KMS-11 (cell line): ENCODE data around the gene MMP26.

ENCODE experiments used
- H2AFZ ChIP-seq: fragments of 200-600 bp; sonication (generic); 2 replicates; pipeline ENCODE4 v1.6.1; 2016; ENCODE audit warnings: antibody characterized with exemption, mixed run types, low read depth
- H3K27ac ChIP-seq: fragments of 200-600 bp; sonication (generic); 2 replicates; pipeline ENCODE4 v1.6.1; 2016; ENCODE audit warnings: mild to moderate bottlenecking, mixed run types
- H3K27me3 ChIP-seq: fragments of 200-600 bp; sonication (generic); 2 replicates; pipeline ENCODE4 v1.6.1; 2017; ENCODE audit warnings: mild to moderate bottlenecking, low read depth, mixed run types, moderate library complexity; ENCODE audit not compliant: insufficient read depth
- H3K36me3 ChIP-seq: fragments of 200-600 bp; sonication (generic); 2 replicates; pipeline ENCODE4 v1.6.1; 2017; ENCODE audit warnings: mild to moderate bottlenecking, mixed run types; ENCODE audit not compliant: insufficient read depth
- H3K4me1 ChIP-seq: fragments of 200-600 bp; sonication (generic); 2 replicates; pipeline ENCODE4 v1.6.1; 2016; ENCODE audit warnings: mild to moderate bottlenecking, low read depth, mixed run types; ENCODE audit not compliant: poor library complexity, severe bottlenecking
- H3K4me2 ChIP-seq: fragments of 200-600 bp; sonication (generic); 2 replicates; pipeline ENCODE4 v1.7.0; 2016; ENCODE audit warnings: mild to moderate bottlenecking, mixed run types
- H3K4me3 ChIP-seq: fragments of 200-600 bp; sonication (generic); IDR thresholded peaks from 2 replicates; pipeline ENCODE4 v1.6.1; 2017; ENCODE audit warnings: low read depth, low read length, mixed read lengths; ENCODE audit not compliant: insufficient read depth
- H3K79me2 ChIP-seq: fragments of 200-600 bp; sonication (generic); 2 replicates; pipeline ENCODE4 v1.6.1; 2016; ENCODE audit warnings: low read depth, mixed run types; ENCODE audit not compliant: insufficient read depth
- H3K9ac ChIP-seq: fragments of 200-600 bp; sonication (generic); 2 replicates; pipeline ENCODE4 v1.6.1; 2016; ENCODE audit warnings: mild to moderate bottlenecking, mixed run types
- H4K20me1 ChIP-seq: fragments of 200-600 bp; sonication (generic); 2 replicates; pipeline ENCODE4 v1.6.1; 2016; ENCODE audit warnings: mild to moderate bottlenecking, mixed run types; ENCODE audit not compliant: insufficient read depth
- TF ChIP-seq, protein P1 (sequence below): fragments of 200-600 bp; sonication (generic); conservative IDR thresholded peaks from 2 replicates; pipeline ENCODE4 v1.6.1; 2017; ENCODE audit warnings: low read depth, mild to moderate bottlenecking, antibody characterized with exemption, low read length, moderate library complexity, mixed read lengths

Gene MMP26

DNA sequence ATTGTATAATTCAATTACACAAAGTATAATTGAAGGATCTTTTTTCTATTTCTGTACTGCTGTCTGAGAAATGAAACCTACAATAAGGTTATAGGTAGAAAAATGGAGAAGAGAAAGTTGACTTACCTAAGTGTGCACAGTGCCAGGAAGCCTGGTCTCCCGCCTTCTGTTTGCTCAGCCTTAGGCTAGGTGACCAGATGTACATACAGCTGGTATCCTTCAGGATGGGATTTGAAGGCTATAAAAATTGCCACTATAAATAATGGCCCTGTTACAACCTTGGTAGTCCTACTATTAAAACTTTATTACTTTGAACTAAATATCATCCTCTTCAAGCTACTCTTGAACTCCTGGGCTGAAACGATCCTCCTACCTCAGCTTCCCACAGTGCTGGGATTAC, 26.6 kb upstream of the MMP26 start:
- no peaks in the 10 kb centered on the region for H4K20me1 ChIP-seq

DNA sequence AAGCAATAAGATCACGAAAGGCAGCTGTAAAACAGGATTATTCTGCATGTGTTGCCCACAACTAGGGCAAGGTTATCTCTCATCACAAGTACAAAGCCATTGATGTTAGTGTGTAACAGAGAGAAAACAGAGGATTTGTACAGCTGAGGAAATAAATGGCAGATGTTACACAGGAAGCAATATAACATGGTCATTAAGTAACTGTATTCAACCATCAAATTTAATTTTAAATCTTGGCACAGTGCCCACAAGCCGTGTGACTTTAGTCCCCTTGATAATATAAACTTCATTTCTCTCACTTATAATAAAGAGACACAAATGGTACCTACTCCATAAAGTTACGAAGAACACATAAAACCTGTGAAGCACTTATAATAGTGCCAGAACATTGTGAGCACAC, 24.2 kb upstream of the MMP26 start:
- no peak overlapping the region for H3K9ac ChIP-seq
- no peak overlapping the region for H3K4me2 ChIP-seq
- no peak overlapping the region for H3K4me3 ChIP-seq
- TF ChIP-seq, protein P1, sequence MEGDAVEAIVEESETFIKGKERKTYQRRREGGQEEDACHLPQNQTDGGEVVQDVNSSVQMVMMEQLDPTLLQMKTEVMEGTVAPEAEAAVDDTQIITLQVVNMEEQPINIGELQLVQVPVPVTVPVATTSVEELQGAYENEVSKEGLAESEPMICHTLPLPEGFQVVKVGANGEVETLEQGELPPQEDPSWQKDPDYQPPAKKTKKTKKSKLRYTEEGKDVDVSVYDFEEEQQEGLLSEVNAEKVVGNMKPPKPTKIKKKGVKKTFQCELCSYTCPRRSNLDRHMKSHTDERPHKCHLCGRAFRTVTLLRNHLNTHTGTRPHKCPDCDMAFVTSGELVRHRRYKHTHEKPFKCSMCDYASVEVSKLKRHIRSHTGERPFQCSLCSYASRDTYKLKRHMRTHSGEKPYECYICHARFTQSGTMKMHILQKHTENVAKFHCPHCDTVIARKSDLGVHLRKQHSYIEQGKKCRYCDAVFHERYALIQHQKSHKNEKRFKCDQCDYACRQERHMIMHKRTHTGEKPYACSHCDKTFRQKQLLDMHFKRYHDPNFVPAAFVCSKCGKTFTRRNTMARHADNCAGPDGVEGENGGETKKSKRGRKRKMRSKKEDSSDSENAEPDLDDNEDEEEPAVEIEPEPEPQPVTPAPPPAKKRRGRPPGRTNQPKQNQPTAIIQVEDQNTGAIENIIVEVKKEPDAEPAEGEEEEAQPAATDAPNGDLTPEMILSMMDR: no peak
- no peaks in the 10 kb centered on the region for H4K20me1 ChIP-seq
- no peaks in the 10 kb centered on the region for H3K27me3 ChIP-seq
- H2AFZ ChIP-seq: no peak overlapping the region
- no peaks in the 10 kb centered on the region for H3K4me1 ChIP-seq
- H3K27ac ChIP-seq: no peak overlapping the region
- H3K36me3 ChIP-seq: no peaks in the 10 kb centered on the region
- no peaks in the 10 kb centered on the region for H3K79me2 ChIP-seq

More for the DNA sequence above, 26.6 kb upstream of the MMP26 start:
- Histone ChIP-seq H3K79me2 (no peaks in the 10 kb centered on the region), H3K4me2 (no peak overlapping the region), H3K36me3 (no peaks in the 10 kb centered on the region), H3K9ac (no peak overlapping the region), H3K27ac (no peak overlapping the region), H3K4me3 (no peak overlapping the region), H3K27me3 (no peaks in the 10 kb centered on the region), H3K4me1 (no peaks in the 10 kb centered on the region), H2AFZ (no peak overlapping the region)
- TF ChIP-seq, protein P1: no peak

DNA sequence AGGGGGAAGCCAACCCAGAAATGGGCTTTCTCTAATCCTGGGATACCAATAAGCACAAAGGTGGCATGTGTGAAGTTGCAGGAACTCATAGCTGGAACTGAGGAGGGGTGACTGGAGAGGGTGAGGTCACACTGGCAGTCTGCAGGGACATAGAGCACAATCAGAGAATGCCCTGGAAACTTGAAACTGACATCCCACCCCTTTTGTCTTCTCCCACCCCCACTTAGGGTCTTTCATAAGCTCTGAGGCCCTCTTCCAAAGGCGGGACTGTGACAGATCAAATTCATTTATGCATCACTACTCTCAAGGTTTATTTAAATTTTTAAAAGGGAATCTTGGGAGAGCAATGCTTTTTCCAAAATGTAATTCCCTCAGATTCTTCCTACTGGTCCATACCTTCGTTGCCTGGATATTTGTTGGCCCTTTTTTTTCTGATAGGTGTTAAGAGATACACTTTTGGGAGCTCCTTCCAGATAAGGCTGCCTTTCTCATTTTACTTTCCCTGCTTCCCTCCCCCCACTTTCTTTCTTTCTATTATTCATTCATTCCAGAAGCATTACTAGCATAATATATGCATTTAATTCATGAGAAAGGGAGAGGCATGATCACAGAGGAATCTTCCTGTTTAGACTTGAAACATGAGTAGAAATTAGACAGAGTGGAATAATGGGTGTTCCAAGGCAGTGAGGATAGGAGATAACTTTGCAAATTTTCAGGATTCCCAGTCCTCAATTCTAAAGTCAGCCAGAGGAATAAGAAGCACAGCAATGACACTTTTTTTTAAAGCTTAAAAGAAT, 21.8 kb upstream of the MMP26 start:
- no peak overlapping the region for H2AFZ ChIP-seq
- no peaks in the 10 kb centered on the region for H4K20me1 ChIP-seq
- H3K9ac ChIP-seq: no peak overlapping the region
- H3K4me2 ChIP-seq: no peak overlapping the region
- TF ChIP-seq, protein P1: no peak
- no peaks in the 10 kb centered on the region for H3K4me1 ChIP-seq
- no peaks in the 10 kb centered on the region for H3K36me3 ChIP-seq
- H3K27me3 ChIP-seq: no peaks in the 10 kb centered on the region
- no peak overlapping the region for H3K4me3 ChIP-seq
- H3K79me2 ChIP-seq: no peaks in the 10 kb centered on the region
- no peak overlapping the region for H3K27ac ChIP-seq

DNA sequence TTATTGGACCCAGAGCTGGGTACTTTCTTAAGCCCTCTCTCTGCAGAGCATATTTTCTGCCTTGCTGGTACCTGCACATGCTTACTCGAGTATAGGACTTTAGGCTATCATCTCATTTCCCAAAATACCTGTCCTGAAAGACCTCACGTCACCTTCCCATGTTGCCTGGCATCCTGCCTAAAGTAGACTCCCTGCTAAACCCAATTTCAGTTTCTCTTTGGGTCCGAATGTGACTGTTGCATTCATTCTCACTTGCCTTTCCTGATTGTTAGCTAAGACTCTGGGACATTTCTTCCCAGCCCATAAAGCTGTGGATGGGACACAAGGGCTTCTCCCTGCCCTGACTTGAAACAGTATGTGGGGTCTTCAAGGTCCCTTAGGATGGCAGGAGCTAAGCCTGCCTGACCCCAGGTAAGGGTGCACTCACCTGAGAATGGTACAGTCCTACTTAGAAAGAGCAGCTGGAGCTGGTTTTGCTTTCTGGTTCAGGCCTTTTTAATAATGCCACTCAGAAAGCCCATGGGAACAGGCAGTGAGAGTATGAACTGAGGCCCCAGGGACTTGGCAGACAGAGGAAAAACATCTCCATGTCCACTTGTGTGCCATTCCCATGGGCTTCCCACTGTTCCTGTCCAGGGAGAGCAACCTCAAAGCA, 19.8 kb upstream of the MMP26 start:
- no peaks in the 10 kb centered on the region for H3K4me1 ChIP-seq
- H2AFZ ChIP-seq: no peak overlapping the region
- H3K79me2 ChIP-seq: no peaks in the 10 kb centered on the region
- H3K4me2 ChIP-seq: no peak overlapping the region
- no peaks in the 10 kb centered on the region for H3K36me3 ChIP-seq
- H3K27me3 ChIP-seq: no peaks in the 10 kb centered on the region
- H3K27ac ChIP-seq: no peak overlapping the region
- TF ChIP-seq, protein P1: no peak
- H3K4me3 ChIP-seq: no peak overlapping the region
- H4K20me1 ChIP-seq: no peaks in the 10 kb centered on the region
- no peak overlapping the region for H3K9ac ChIP-seq
